GM19240 (cell line): ENCODE measurements around the gene PDYN.
"Not testable (repeated sequence)": the region's sequence is repeated elsewhere in the genome, so short reads cannot be mapped to it uniquely, and the experiment has no call there.

Source experiments
- DNase-seq: peaks from one replicate; pipeline ENCODE4 v3.0.0; 2011; ENCODE audit warnings: low spot score; ENCODE audit not compliant: insufficient read length

PDYN gene

GRCh38 chr20:1993986-1994385 lies at the start of gene PDYN:
Gene PDYN, minus strand, starts transcription at chr20:1994058. Its CDS starts 10,974 bp downstream, at chr20:1983084.
- DNase-seq, result no peak

- no peak for DNase-seq
Observed at GRCh38 chr20:2042400-2042799, 48.5 kb upstream of the PDYN start.

DNA sequence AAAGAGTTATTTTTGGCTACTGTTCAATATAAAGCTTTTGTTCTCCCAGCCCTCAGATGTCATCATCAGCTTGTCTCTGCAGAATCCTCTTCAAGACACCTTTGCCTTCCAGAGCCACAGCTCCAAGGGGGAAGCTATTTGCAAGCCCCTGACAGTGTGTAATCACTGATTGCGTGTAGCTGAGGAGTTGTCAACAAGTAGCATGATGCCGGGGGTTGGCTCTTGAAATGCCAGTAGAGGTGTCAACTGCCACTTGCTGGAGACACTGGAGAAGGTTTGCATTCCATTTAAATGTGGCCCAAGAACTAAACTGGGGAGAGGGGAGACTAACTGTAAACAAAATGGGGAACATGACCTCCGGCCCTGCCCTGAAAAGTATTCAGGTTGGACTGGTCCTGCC lies 44.3 kb upstream of the PDYN start:
- no peak for DNase-seq

GRCh38 chr20:2037296-2037914 lies 43.5 kb upstream of the PDYN start:
- DNase-seq, result no peak

GRCh38 chr20:2036357-2036756 lies 42.5 kb upstream of the PDYN start:
- not testable (repeated sequence) for DNase-seq

DNA sequence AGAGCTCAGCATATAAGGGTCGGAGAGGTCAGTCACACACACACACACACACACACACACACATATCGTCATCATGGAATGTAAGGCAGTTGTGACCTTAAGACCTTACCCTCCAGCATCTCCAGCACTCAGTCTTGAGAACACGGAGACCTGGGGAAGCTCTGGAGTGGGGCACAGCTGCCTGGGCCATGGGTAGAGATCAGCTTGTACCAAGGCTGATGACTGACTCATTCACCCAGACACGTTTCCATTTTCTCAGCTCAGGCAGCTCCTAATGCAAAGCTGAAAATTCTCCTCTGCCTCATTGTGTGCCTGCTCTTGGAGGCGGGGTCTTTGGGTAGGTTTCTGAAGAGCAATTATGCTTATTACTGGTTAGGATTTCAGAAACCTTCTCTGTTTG lies 38.3 kb upstream of the PDYN start:
- DNase-seq, result no peak

GRCh38 chr20:2026514-2026913 lies 32.7 kb upstream of the PDYN start:
- DNase-seq, result no peak

GRCh38 chr20:2026004-2026403 lies 32.1 kb upstream of the PDYN start:
- DNase-seq, result no peak

GRCh38 chr20:2023151-2023550 lies 29.3 kb upstream of the PDYN start:
- no peak for DNase-seq

- DNase-seq, result no peak
Observed at GRCh38 chr20:2022163-2022562, 28.3 kb upstream of the PDYN start.

GRCh38 chr20:2010533-2010932 lies 16.7 kb upstream of the PDYN start:
- no peak for DNase-seq

DNA sequence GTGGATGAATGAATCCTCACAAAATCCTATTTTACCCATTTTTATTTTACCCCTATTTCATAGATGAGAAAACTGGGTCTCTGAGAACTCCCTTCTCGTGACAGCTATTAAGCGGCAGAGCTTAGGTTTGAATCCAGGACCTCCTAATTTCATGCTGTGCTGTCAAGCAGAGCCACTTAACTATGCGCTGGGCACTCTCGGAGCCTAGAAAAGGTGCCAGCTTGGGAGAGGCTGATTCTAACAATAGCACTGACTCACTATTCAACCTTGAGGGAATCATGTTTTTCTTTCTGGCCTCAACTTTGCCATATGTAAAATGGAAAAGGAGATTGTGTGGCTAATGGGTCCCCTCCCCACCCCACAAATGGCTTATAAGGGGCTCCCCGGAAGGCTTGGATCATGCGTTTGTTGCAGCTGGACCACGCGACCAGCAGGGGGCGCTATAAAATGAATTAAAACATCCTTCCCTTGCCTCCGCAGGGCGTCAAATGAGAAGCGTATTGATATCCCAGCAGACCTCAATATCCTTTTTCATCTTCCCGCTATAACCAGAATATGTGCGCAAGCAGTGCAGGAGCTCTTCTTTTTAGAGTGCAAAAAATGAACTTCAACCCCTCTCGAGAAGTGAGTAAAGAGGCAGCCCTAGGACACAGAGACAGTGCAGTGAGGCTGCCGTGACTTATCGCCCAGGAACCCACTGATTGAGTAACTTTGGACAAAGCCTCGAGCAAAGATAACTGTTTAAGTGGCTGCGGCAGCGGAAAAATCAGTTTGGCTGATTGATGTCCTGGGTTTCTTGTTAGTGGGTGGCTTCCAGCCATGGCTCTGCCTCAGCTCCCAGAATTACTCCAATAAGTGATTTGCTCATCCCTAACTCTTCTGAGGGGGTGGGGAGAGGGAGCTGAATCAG lies 12.8 kb upstream of the PDYN start:
- peak; percentile 24 for DNase-seq

GRCh38 chr20:2005831-2006426 lies 12.1 kb upstream of the PDYN start:
- DNase-seq, result peak; percentile 29

- DNase-seq, result no peak
Observed at GRCh38 chr20:2005359-2005758, 11.5 kb upstream of the PDYN start.

- no peak for DNase-seq
Observed at GRCh38 chr20:2004171-2004570, 10.3 kb upstream of the PDYN start.

GRCh38 chr20:2002365-2002764 lies 8.5 kb upstream of the PDYN start:
- no peak for DNase-seq

DNA sequence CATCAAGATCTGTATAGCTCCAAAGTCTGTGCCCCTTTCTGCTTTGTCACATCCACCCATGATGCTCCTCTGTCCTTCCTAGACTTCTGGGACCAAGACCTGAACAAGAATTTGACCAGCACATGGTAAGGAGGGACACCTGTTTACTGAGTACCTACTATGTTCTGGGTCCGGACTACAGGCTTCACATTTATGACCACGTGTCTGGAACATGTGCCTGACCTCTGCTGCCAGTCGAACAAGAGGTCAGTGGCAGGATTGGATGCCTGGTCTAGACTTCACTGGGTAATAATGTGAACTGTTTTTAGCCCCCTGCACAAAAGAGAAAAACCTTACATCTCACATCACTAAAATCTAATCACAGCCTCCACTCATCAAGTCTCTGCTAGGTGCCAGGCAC lies 7.3 kb upstream of the PDYN start:
- DNase-seq, result no peak

- no peak for DNase-seq
Observed at GRCh38 chr20:2000285-2000684, 6.4 kb upstream of the PDYN start.

DNA sequence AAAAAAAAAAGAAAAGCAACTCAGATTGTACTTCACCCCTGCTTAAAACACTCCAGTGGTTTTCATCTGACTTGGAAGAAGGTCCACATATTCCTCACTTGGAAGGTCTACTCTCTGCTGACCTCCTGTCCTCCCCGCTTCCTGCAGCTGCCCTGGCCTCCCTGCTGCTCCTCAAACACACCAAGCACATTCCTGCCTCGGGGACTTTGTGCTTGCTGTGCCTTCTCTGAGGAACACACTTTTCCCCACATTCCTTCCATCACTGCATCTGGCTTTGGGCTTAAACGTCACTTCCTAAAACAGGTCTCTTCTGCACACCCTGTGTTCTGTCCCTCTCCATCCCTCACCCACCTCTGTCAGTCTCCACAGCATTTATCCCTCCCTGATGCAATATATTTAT lies 4.9 kb upstream of the PDYN start:
- no peak for DNase-seq

- no peak for DNase-seq
Observed at GRCh38 chr20:1998193-1998520, 4.3 kb upstream of the PDYN start.

DNA sequence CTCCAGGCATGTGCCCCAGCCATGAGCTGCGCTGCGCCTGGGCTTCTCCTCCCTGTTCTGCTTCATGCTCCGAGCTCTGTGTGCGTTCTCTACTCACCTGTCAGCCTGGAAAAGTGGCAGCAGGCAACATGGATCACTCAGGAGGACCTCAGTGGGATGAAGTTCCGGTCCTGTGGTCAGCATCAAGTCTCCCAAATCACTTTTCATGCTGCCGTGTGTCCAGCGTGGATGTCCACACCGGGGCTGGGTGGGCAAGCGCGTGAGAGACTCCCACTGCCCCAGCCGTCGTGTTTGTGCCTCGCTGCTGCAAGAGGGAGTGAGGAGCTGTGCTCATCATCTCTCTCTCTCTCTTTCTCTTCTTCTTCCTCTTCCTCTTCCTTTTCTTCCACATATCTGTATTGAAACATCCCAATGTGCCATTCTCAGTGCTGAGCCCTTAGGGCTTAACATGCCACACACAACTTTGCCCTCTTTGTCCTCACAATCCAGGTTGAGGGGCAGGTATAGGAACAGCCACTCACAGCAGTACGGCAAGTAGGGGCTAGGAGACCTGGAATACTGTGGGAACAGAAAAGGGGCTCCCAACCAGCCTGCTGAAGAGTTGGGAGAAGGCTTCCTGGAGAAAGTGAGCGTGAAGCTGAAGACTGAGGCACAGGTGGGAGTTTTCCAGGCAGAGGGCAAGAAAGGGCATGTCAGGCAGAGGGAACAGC lies 3.8 kb upstream of the PDYN start:
- DNase-seq, result no peak
